ENCODE measurements around the gene MVD.

MVD gene

GRCh38 chr16:88696441-88696840, 33.5 kb upstream of the MVD start:
- DNase-seq, result no peak

DNA sequence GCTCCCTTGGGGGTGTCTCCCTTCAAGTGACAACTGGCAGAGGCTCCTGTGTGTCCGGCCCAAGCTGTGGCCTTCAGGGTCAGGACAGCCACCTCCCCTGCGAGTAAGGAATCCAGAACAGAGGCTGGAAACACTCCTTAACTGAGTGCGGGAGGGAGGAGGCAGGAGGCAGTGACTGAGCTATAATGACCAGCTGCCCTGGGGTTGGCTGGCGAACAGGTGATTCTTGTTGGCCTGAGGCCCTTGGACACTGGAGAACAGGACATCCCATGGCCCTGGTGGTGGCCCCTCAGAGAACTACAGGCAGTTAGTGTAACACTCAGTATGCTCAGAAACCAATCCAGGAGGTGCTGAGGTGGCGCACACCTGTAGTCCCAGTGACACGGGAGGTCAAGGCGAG, 32.9 kb upstream of the MVD start:
- DNase-seq, result no peak

- DNase-seq, result no peak
Measured at GRCh38 chr16:88695218-88695617, 32.3 kb upstream of the MVD start.

DNA sequence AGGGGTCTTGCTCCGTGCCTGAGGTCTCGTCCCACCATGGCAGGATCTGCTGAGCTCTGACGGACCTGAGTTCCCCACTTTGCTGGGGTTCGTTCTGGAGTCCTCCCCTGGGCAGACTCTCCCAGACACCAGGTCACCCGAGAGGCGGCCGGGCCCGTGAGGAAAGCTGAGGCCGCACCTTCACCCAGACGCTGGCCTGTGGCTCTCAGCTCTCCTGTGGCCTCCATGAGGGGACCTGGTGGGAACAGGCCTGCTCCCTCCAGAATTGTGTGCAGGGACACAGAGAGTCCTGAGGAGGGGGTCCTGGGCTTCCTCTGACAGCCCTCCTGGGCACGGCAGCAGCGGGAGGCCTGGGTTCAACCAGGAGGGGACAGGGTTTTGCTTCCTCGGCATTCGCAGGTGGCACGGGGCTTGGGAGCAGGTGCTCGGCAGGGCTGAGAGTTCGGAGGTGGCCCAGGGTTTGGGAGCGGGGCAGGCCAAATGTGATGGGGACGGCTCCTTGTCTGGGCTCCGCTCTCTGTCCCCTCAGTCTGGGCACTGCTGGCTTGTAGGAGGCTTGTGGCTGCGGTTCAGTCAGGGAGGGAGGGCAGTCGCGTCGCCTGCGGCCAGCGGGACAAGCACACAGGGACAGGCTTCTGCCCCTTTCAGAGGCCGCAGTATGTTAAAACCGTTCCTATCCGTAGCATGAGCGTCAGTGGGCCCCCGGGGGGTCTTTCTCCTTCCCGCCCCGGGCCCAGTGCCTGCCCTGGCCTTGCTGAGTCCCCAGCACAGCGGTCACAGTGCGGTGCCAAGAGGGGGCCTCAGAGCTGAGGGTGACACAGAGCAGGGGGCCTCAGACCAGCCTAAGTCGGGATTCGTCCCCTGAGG, 31.6 kb upstream of the MVD start:
- DNase-seq, result no peak

DNA sequence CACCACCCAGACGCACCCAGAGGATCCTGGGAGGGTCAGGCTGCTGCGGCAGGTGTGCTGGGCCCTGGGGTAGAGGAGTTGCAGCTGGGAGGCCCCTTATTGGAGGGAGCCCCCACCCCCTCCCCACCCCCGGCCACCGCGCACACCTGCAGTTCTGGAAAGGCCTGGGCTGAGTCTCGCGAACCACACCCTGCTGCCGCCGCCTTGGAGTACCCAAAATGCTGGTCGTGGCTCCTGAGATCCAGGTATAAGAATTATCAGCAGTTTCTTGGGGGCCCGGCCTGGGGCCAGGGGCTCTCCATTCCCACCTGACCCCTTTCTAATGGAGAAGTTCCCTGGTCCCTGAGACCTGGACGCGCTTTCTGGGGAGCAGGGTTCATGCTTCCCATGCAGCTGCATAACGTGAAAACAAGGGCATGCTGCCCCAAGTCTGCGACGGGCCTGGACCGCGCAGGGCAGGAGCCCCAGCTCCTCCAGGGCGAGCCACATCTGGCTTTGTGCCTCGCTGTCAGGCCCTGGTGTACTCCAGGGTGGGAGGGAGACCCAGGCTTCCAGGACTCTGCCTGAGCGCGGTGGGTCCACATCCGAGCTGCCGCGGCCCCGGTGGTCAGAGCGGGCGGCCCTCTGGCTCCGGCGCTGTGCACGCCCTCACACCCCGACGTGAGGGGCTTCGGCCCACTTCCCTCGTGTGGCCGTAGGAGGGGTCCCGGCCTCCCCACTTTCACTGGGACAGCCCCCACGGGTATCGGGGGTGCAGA, 30.7 kb upstream of the MVD start:
- DNase-seq, result no peak

DNA sequence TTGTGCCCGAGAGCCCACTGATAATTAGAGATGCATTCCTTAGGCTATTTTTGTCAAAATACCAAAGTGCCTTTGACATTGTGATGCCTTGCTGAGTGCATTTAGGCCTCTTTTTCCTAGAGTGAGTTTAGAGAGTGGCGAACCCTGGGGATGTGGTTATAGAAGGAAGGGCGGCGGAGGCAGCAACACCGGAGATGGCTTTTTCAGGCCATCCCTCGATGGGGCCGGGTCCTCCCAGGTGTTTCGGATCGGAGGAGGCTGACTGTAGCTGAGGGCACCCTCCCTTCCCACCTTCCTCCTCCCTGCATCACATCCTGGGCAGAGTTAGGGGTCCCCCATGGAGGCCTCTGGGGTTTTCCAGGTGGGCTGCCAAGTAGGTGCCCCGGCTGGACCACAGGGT, 30.0 kb upstream of the MVD start:
- DNase-seq, result no peak

DNA sequence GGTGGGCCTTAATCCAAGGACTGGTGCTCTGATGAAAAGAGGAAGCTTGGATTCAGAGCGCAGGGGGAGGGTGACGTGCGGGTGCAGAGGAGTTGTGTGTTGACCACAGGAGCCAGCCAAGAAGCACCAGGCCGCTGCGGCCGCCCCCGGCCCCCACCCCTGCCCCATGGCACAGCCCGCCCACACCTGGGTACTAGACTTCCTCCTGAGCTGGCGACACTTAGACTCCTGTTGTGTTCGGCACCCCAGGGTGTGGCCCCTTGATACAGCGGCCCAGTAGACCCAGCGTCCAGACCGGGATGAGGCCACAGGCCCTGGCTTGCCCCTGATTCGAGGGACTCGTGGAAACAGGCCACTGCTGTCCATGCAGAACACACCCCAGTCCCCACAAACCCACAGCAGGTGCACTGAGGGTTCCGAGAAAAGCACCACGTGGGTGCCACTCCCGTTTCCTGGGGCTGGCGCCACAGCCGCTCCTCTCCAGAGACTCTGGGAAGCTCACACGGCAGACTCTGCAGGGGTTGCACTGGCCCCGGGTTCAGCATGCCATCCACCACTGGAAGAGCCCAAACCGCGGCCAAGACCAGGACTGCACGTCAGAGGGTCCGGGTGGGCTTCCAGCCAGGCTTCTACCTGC, 29.2 kb upstream of the MVD start:
- DNase-seq, result peak; percentile 18

GRCh38 chr16:88691129-88691813, 28.4 kb upstream of the MVD start:
- no peak for DNase-seq

GRCh38 chr16:88690341-88691128, 27.6 kb upstream of the MVD start:
- DNase-seq, result no peak

DNA sequence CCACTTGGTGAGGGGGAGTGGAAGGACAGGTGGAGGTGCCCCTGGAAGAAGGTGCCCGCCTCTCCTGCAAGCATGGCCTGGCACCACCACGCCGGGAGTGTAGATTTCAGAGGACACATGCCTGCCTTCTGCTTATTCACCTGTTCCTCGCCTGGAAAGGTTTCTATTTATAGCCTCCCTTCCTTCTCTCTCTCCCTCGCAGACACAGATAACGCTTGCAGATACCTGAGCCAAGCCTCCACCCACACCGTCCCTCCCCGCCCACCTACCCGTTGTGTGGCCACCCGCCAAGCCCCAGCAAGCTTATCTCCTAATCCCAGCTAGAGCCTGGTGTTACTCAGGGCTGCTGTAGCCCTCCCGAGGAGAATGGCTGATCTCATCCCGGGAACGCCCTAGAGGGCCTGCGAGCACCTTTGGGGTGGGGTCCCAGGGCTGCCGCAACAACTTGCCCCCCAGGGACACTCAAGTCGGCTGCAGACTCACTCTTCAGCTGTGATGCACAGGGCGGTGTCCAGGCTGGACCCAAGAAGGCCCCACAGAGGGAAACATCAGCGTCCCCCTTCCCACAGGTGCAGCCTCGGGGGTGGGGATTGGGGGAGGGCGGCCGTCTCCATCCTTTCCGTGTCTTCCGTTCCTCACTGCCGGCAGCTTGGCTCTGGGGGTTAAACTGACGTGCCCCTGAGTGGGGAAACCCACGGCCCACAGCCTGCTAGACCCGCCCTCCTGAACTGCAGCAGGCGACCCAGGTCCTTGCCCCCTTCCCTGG, 25.3 kb upstream of the MVD start:
- DNase-seq, result no peak

DNA sequence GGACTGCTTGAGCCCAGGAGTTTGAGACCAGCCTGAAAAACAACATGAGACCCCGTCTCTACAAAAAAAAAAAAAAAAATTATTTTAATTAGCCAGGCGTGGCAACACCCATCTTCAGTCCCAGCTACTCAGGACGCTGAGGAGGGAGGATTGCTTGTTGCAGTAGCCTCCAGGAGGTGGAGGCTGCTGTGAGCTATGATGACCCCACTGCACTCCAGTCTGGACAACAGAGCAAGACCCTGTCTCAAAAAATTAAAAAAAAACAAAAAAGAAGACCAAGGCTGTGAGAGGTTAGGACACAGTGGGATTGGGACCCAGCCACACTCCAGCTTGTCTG, 24.8 kb upstream of the MVD start:
- DNase-seq, result no peak

- DNase-seq, result no peak
Measured at GRCh38 chr16:88687254-88687576, 24.3 kb upstream of the MVD start.

DNA sequence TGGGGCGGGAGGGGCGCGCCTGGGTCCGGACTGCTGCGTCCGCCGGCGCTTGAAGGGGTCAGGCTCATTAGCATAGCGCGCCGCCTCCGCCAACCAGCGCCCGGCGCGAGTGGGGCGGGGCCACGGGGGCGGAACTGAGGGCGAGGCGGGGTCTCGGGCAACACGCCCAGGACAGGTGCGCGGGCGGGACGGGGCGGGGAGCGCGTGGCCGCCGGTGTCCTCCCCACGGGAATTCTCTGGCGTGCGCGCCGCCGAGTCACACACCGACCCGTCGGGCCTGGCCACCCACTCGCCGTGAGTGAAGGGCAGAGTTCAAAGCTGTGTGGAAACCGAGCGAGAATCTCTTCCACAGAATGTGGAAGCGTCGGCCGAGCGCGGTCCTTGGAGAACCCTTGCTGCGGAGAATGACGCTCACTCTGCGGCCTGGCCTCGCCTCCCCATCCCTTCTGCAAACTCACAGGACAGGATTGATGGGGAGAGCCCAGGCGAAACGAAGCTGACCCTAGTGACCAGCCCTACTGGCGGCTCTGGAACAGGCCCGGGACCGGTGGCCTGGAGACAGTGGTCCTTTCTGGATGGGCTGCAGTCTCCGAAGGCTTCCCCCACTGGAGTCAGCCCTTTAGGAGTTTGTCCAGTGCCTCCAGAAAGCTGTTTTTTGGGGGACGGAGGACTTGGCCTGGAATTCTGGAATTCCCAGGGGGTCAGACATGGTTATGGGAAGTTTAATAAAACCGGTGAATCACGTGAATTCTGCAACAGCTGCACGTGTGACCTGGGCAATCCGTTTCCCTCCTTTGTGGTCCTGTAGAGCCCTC, 23.8 kb upstream of the MVD start, which contains the start of gene SNAI3:
SNAI3 (minus strand) TSS at position 69 of the 815 bp plus-strand sequence. CDS start 101 bp downstream, outside the sequence.
- DNase-seq, result peak; percentile 87

- DNase-seq, result peak; percentile 47
Measured at GRCh38 chr16:88686062-88686438, 23.2 kb upstream of the MVD start.

DNA sequence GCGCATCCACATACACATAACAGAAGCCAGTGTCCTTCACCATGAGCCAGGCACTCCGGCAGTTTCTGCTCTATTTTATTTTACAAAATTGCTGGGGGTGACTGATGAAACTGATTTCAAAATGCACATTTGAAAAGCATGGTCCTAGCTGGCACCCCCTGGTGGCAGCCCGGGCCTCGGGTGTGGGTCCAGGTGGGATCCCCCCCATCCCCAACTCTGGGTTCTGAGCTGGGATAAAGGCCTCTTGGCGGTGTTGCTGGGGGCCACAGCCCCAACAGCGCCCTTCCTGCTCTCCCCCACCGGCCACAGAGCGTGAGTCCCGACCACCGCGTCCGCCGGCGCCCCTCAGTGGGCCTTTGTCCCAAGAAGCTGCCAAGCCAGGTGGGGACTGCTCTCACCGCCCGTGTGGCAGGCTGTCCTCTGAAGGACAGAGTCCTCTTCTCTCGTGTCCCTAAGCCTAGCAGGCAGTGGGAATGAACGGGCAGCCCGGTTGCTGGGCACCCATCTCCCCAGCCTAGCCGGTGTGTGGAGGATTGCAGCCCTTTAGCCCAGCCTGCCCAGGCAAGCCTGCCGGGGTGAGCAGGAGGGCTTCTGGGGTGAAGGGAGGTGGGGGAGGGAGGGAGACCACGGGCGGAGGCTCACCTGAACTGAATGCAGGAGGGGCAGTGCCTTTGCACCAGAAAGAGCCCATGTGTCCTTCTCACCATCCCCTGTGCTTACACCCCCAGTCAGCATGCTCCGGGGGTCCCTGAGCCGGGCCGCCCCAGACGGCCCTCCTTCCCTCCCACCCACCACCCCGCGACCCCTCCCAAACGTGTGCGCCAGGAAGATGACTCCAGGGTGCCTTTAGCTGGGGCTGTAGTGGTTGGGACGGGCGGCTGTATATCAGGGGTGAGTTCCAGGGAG, 22.5 kb upstream of the MVD start:
- peak; percentile 64 for DNase-seq

GRCh38 chr16:88684569-88685155, 21.8 kb upstream of the MVD start:
- DNase-seq, result no peak

DNA sequence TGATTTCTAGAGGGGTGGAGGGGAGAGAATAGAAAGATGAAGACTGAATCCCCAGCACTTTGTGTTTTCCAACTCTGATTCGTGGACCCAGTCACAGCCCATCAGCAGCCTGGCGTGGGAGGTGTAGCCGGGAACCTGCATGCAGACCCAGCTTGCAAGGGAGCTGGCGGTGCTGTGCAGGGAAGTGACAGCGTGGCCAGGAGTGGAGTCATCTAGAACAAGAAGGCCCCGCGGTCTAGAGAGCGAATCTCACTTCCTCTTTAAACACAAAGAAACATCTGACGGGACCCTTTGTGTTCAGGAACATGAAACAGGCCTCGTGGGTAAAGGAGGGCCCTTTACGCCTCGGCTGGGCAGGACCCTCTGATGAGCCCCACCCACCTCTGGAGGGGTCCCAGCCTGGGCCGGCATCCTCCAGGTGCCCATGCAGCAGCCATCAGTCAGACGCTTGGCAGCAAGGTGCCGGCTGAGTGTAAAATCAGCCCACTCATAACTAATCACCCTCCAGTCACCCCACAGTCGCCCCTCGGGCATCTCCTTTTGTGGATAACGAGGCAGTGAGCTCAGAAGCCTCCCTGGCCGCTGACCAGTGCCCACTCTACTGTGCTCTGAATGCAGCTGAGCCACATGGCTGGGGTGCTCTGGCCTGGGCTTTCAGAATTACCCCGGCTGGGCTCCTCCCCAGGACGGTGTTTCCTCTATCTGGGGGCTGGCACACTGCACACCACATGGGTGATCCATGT, 19.0 kb upstream of the MVD start:
- DNase-seq, result peak; percentile 68

DNA sequence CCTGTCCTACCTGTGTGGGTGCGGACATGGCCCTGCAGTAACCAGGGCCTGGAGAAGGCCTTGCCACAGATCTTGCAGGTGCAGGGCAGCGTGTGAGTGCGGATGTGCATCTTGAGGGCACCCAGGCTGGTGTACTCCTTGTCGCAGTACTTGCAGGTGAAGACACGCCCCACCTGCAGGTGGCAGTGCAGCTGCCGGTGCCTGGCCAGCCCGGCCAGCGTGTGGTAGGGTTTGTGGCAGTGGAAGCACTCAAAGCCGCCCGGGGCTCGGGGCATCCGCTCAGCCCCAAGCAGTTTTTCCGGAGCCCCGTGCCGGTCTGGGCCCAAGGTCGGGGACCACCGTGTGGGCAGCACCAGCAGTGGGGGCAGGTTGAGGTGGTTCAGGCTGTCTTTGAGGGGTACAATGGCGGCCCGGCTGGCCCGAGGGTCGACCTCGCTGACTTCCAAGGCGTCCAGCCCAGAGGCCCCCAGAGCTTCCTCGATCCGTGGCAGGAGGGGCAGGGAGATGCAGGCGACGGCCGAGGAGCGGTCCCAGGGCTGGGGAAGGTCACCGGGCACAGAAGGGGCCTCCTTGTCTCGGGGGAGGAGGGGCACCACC, 18.3 kb upstream of the MVD start:
- peak; percentile 31 for DNase-seq

All from stimulated activated naive CD4-positive, alpha-beta T cell treated with Interleukin-2 at 50 U/mL for 16 hours (primary cell).